GM23338 (cell line): ENCODE measurements around the gene UGT1A3.

Experiments used
- CREB1 ChIP-seq: fragments of 250-450 bp; sonication (Bioruptor Pico); IDR thresholded peaks from 2 replicates; pipeline ENCODE4 v1.5.0; 2020; ENCODE audit warnings: low read depth, mild to moderate bottlenecking, moderate library complexity
- CTCF ChIP-seq, 2 experiments: fragments of 200-600 bp in 1 of 2; sonication (generic) in 1 of 2; conservative IDR thresholded peaks; 2 replicates each; pipeline versions ENCODE4 v1.5.1 to v1.6.1; 2016 to 2017; ENCODE audit warnings: antibody characterized with exemption in 2 of 2, low read depth in 2 of 2, mild to moderate bottlenecking in 2 of 2, moderate library complexity in 1 of 2
- EZH2 ChIP-seq: fragments of 200-600 bp; sonication (generic); IDR thresholded peaks from one replicate; pipeline ENCODE4 v1.8.0; 2017; ENCODE audit warnings: antibody characterized with exemption, mild to moderate bottlenecking, low read depth; ENCODE audit not compliant: unreplicated experiment
- EZH2phosphoT487 ChIP-seq: fragments of 200-600 bp; sonication (generic); IDR thresholded peaks from one replicate; pipeline ENCODE4 v1.8.1; 2018; ENCODE audit warnings: antibody characterized with exemption; ENCODE audit not compliant: unreplicated experiment
- POLR2AphosphoS5 ChIP-seq: IDR thresholded peaks from 2 replicates; pipeline ENCODE4 v1.6.1; 2016; ENCODE audit warnings: antibody characterized with exemption, low read depth
- REST ChIP-seq: IDR thresholded peaks from one replicate; pipeline ENCODE4 v1.6.1; 2018; ENCODE audit warnings: antibody characterized with exemption; ENCODE audit not compliant: unreplicated experiment
- ZNF331 ChIP-seq: fragments of 250-450 bp; sonication (Bioruptor Pico); IDR thresholded peaks from 2 replicates; pipeline ENCODE4 v1.5.0; 2020; ENCODE audit warnings: low read depth, mild to moderate bottlenecking, moderate library complexity

GRCh38 chr2:233711312-233712008 is 17.4 kb upstream of the UGT1A3 start:
- TF ChIP-seq EZH2phosphoT487 (no peak), CTCF (conservative IDR thresholded peaks at IDR 0.05; ENCODE audit: low read depth in 2 of 2) (peak; percentile 92 to 94), ZNF331 (no peak), POLR2AphosphoS5 (no peak), CREB1 (no peak), REST (no peak), EZH2 (no peak)
